AG09309 (cell line): ENCODE measurements around the gene FGD5.

Experiments used
- DNase-seq: peaks from one replicate; pipeline ENCODE4 v3.0.0-alpha.2; 2010; ENCODE audit warnings: low read depth
- H3K4me3 ChIP-seq: 2 replicates; pipeline ENCODE4 v1.5.1; 2011; ENCODE audit warnings: mild to moderate bottlenecking, low read depth, low read length, moderate library complexity; ENCODE audit not compliant: control insufficient read depth
- TF ChIP-seq, protein P1 (sequence below): IDR thresholded peaks from 2 replicates; pipeline ENCODE4 v1.5.1; 2011; ENCODE audit warnings: mild to moderate bottlenecking, low read depth, low read length, inconsistent platforms; ENCODE audit not compliant: insufficient read depth, control insufficient read depth; ENCODE audit errors: missing control alignments

FGD5 gene

DNA sequence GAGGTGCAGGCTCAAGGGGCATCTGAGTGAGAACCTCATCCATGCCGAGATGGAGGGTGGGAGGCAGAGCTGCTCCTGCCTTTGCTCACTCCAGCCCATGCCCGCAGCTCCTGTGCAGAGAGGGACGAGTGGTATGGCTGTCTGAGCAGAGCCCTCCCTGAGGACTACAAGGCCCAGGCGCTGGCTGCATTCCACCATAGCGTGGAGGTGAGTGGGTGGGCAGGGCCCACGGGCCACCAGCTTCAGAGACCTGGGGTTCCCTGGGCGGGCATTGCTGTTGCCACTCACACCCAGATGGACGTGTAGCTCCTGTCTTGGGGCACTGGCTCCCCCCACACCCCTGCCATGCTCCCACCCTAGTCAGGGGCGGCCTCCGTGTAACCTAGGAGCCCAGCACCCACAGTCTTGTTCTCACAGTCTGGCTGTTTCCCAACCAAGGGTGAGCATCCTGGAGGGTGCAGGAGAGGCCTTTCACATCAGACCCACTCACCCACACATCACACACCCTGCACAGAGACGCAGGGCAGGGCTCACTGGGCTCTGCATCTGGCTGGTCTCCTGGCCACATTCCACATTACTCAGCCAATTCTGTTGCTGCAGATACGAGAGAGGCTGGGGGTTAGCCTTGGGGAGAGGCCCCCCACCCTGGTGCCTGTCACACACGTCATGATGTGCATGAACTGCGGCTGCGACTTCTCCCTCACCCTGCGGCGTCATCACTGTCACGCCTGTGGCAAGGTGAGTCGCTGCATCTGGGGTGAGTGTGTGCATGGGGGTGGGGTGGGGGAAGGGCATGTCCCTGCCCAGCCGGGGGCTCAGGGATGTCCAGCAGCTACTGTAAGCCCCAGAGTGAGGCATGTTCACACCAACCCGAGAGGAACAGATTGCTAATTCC is 103.3 kb downstream of the FGD5 start:
- H3K4me3 ChIP-seq: no peak overlapping the region
- no peak for DNase-seq
- TF ChIP-seq, protein P1, sequence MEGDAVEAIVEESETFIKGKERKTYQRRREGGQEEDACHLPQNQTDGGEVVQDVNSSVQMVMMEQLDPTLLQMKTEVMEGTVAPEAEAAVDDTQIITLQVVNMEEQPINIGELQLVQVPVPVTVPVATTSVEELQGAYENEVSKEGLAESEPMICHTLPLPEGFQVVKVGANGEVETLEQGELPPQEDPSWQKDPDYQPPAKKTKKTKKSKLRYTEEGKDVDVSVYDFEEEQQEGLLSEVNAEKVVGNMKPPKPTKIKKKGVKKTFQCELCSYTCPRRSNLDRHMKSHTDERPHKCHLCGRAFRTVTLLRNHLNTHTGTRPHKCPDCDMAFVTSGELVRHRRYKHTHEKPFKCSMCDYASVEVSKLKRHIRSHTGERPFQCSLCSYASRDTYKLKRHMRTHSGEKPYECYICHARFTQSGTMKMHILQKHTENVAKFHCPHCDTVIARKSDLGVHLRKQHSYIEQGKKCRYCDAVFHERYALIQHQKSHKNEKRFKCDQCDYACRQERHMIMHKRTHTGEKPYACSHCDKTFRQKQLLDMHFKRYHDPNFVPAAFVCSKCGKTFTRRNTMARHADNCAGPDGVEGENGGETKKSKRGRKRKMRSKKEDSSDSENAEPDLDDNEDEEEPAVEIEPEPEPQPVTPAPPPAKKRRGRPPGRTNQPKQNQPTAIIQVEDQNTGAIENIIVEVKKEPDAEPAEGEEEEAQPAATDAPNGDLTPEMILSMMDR: no peak

DNA sequence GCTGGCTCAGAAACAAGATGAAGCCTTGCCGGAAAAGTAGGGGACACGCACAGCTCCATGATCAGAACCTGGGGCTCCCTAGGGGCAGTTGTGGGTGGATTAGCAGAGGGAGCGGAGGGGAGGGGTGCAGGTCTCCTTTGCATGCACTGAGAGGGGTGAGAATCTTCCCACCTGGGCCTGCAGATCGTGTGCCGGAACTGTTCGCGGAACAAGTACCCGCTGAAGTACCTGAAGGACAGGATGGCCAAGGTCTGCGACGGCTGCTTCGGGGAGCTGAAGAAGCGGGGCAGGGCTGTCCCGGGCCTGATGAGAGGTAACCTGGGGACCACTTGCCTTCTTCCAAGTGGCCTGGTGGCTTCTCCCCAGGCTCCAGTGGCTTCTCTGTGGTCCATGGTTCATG is 104.1 kb downstream of the FGD5 start:
- H3K4me3 ChIP-seq: no peak overlapping the region
- TF ChIP-seq, protein P1: no peak
- no peak for DNase-seq

DNA sequence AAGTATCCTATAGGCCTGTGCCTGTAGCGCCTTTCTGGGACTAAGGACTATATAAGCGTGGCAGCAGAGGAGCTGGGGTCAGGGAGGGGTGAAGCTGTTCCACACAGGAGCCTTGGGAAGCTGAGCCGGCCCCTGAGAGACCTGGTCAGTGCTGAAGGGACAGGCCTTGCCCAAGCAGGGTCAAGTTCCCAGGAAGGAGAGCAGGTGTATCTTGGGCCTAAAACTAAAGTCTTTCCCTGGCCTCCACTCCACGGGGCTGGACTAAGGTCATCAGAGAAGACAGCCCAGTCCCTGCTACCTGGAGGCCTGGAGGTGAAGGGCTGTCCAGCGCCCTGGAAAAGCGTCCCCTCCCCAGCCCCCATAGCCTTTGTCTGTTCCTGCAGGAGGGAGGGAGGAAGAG is 104.7 kb downstream of the FGD5 start:
- no peak overlapping the region for H3K4me3 ChIP-seq
- no peak for DNase-seq
- TF ChIP-seq, protein P1: no peak

DNA sequence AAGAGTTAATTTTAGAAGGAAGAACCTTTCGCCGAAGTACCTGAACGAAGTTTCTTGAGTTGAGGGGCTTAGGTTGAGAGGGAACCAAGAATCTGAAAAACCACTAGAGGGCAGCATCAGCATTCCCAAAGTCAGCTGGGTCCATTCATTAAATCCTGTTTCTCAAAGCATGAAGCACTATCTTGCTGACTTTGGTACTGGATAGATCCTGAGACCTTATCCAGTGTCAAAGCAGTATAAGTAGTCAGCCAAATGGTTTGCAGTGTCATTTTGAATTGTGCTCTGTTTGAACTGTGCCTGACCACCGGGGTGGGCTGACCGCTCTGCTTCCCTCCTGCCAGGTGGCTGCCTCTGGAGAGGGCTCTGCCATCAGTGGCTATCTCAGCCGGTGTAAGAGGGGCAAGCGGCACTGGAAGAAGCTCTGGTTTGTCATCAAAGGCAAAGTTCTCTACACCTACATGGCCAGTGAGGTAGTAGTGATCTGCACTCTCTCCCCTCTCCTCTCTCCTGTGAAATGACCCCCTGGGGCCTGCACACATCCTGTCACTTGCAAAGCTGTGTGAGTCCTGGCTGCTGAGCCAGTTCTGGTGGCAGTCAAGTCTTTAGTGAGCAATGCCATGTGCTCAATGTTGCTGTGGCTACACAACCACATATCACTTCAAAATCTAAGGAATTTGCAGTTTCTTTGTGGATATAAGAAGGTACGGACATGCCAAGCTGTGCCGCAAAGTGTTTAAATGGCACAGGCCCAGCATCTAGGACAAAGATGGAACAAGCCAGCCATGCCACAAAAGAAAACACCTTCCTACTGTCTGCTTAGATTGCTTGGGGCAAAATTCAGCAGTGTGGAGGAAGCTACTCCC is 107.2 kb downstream of the FGD5 start:
- no peak overlapping the region for H3K4me3 ChIP-seq
- DNase-seq: peak; percentile 16
- TF ChIP-seq, protein P1: peak; percentile 74

DNA sequence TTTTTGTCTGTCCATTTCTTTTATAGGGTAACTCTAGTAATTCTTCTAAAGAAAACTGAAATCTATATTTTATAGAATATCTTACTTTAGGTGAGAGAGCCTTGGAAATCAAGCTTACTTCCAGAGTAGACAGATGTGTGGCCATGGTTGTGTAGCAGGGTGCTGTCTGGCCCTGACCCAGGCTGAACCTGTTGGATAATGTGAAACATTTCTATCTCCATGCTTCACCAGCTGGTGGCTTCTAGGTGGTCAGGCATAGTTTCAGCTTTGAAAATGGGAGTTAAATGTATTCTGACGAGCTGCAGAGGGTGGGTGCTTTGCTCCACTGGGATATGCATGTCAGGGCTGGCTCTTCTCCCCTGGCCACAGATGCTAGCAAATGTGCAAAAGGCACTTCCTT is 107.8 kb downstream of the FGD5 start:
- no peak overlapping the region for H3K4me3 ChIP-seq
- TF ChIP-seq, protein P1: no peak
- no peak for DNase-seq

DNA sequence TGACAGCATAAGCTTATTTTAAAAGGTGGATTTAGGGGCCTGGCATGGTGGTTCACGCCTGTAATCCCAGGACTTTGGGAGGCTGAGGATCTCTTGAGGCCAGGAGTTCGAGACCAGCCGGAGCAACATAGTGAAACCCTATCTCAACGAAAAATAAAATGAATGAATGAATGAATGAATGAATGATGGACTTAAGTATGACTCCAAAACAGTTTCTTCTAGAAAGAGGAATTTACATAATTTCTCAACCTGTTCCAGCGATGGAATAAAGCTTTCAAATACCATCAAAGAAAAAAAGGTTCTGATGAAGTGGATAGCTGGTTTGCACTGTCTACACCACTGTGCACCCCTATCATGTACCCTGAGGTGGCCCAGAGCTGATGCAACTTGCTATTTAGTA is 108.5 kb downstream of the FGD5 start:
- TF ChIP-seq, protein P1: no peak
- no peak for DNase-seq
- no peak overlapping the region for H3K4me3 ChIP-seq
